DMS 273 treated with DMSO at 0.1 percent for 48 hours (cell line): ENCODE measurements around the gene TSC2.
"Not testable (repeated sequence)": the region's sequence is repeated elsewhere in the genome, so short reads cannot be mapped to it uniquely, and the experiment has no call there.

Experiments used
- DNase-seq: peaks from one replicate; lab custom pipeline; 2025; lab: John Stamatoyannopoulos, UW

TSC2 gene

DNA sequence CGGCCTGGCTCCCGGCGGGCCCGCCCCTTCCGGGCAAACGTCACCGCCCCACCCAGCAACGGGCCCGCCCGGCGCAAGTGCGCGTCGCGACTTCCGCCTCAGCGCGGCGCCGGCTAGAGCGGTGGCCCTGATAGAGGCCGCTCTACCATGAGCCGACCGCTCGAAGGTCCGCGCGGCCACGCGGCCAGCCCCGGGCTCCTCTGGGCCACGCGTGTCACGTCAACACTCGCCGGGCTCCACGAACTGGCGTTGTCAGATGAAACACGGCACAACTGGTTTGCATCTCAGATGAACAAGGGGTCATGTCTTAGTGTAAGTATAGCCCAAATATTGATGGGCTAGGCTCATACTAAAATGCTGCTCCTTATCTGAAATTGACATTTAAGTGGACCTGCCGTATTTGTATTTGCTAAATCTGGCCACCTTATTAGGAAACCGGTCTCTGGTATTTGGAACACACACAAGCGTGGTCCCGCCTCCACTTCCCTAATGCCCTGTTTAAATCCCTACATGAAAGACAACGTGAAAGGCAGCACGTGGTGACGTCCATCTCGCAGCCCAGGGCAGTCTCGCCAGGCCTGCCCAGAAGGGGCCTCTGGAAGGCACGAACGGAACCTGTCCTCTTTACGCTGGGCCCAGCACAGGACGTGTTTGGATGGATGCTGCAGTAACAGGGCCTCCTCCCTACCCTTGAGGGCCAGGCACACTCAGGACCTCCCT lies 37.8 kb upstream of the TSC2 start, which contains the start of gene ZNF598:
TSS of gene ZNF598 (minus strand) at position 31 of the 720 bp plus-strand sequence.
- peak; percentile 27 for DNase-seq

- DNase-seq = not testable (repeated sequence)
These were observed 36.1 kb upstream of the TSC2 start for GRCh38 chr16:2011726-2012125.

DNA sequence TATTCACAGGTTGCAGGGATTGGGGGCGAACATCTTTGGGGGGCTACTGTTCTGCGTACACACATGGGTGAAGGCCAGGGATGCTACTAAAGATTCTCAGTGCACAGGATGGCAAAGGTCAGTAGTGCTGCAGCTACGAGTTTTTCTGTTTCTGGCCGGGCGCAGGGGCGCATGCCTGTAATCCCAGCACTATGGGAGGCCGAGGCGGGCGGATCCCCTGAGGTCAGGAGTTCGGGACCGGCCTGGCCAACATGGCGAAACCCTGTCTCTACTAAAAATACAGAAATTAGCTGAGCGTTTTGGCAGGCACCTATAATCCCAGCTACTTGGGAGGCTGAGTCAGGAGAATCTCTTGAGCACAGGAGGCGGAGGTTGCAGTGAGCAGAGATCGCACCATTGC lies 34.3 kb upstream of the TSC2 start:
- DNase-seq = no peak

DNA sequence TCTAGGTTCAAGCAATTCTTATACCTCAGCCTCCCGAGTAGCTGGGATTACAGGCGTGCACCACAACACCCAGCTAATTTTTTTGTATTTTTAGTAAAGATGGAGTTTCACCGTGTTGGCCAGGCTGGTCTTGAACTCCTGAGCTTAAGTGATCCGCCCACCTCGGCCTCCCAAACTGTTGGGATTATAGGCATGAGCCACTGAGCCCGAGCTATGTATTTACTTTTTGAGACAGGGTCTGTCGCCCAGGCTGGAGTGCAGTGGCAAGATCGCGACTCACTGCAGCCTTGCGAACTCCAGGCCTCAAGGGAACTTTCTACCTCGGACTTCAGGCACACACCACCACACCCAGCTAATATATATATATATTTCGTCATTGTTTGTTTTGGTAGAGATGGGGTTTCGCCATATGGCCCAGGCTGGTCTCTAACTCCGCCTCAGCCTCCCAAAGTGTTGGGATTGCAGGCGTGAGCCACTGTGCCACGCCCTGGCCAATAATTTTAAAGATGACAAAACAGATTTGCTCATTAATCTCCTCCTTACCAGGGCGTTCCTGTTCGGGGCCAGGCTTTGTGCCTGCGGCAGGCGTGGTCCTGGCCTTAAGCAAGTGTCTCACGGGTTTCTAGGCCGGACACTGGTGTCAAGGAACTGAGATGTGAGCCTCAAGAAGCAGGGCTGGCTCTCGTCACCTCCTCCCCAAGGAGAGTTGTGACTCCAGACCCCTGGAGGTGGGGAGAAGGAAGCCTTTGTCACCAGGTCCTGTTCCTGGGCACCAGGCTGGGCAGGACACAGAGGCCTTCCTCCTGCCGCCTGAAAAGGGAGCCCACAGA lies 32.5 kb upstream of the TSC2 start:
- DNase-seq = peak; percentile 55

GRCh38 chr16:2015947-2016208 lies 31.9 kb upstream of the TSC2 start:
- no peak for DNase-seq

DNA sequence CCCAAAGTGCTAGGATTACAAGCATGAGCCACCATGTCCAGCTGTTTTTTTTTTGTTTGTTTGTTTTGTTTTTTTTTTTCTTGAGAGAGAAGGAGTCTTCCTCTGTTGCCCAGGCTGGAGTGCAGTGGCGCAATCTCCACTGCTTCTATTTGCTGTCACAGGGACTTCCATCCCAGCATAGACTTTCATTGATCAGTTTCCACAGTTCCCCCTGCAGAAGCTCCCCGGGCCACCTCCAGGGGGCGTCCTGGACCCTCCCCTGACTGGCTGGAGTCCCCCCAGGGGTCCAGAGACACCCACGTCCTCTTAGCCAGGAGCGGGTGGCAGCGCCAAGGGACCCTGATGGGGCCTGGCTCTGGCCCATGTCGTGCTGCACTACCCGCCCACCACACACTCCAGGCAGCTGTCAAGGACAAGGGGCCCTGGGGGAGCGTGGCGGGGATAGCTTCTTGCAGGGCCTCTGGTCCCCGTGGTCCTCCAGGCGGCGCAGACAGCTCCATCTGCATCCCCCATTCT lies 31.3 kb upstream of the TSC2 start:
- DNase-seq = no peak

DNA sequence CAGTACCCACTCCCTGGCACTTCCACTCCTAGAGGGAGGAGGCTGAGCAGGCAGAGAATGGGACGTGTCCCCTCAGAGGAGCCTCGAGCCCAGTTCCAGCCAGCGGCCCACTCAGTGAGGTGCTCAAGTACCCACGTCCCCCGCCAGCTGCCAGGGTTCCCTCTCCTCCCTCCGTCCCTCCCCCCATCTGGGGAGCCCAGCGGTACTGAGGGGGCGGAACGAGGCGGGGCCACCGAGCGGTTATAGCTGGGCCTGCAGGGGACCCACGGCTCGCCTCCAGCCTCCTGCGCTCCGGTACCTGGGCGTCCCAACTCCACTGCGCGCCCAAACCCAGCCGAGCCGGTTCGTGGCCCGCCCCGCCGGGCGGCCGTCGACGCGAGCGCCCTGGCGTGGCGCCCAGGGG lies 28.3 kb upstream of the TSC2 start, which contains the start of gene NPW:
TSS of gene NPW (plus strand) at position 268 of the 403 bp plus-strand sequence.
- DNase-seq = no peak

DNA sequence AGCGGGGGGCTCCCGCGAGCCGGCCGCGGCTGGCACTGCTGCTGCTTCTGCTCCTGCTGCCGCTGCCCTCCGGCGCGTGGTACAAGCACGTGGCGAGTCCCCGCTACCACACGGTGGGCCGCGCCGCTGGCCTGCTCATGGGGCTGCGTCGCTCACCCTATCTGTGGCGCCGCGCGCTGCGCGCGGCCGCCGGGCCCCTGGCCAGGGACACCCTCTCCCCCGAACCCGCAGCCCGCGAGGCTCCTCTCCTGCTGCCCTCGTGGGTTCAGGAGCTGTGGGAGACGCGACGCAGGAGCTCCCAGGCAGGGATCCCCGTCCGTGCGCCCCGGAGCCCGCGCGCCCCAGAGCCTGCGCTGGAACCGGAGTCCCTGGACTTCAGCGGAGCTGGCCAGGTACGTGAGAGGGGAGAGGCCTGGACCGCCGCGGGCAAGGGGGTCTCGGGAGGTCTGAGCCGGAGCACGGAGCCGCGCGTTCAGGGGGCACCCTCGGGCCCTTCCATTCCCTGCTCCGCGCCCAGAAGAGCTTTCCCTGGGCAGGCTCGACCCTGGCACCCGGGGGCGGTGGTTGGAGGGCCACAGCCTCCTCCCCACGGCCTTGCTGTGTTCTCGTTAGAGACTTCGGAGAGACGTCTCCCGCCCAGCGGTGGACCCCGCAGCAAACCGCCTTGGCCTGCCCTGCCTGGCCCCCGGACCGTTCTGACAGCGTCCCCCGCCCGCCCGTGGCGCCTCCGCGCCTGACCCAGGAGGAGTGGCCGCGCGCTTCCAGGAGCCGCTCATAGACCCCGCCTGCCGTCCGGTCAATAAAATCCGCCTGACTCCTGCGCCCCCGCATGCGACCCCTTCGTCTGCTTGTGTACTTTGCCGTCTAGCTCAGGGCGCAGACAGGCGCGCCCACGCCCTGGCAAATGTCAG lies 27.6 kb upstream of the TSC2 start:
- no peak for DNase-seq

DNA sequence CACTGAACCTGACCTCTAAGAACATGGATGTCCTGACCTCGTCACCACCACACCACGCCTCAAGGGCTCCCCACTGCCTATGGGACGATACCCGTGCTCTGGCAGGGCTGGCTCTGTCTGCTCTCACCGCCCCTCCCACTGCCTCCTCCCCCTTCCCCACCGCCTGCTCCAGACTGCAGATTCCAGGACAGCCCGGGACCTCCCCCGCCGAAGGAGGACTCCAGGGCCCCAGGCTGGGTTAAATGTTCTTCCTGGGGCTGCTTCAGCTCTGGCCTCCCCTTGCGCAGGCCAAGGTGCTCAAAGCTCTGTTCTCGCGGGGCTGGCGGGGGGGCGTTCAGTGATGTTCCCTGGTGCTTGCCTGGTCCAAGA lies 25.1 kb upstream of the TSC2 start:
- DNase-seq = no peak

GRCh38 chr16:2023092-2024031 lies 24.4 kb upstream of the TSC2 start:
- DNase-seq = peak; percentile 61

GRCh38 chr16:2024032-2024420 lies 23.8 kb upstream of the TSC2 start:
- no peak for DNase-seq

GRCh38 chr16:2025251-2025650 lies 22.5 kb upstream of the TSC2 start:
- DNase-seq = no peak

- DNase-seq = no peak
These were observed 21.8 kb upstream of the TSC2 start for GRCh38 chr16:2025878-2026460.

DNA sequence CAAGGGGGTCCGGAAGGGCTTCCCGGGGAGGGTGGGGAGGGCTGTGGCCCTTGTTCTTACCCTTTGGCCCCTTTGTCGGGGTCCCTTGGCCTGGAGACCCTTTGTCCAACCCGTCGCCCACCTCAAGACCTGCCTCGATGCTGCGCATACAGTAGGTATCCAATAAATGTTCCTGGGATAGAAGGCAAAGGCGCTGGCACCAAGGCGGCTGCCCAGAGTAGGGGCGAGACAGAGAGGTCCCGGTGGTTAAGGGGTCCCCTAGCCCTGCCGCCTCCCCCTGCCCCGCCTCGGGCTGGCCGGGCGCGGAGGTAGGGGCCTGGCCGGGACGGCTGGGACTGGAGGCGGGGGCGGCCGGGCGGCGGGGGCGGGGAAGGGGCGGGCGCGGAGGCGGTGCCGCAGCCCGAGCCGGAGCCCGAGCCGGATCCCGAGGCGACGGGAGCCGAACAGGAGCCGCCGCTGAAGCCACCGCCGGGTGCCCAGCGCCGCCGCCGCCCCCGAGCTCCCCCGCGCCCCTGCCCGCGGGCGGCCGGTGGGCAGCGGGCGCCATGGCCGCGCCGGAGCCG lies 21.2 kb upstream of the TSC2 start, which contains the start of gene NHERF2:
TSS of gene NHERF2 (plus strand) at position 442 of the 563 bp plus-strand sequence. CDS start at position 546, 104 bp downstream.
- DNase-seq = no peak

- no peak for DNase-seq
These were observed 20.5 kb upstream of the TSC2 start for GRCh38 chr16:2027024-2028010.

- DNase-seq = no peak
These were observed 19.6 kb upstream of the TSC2 start for GRCh38 chr16:2028146-2028545.

- DNase-seq = no peak
These were observed 19.1 kb upstream of the TSC2 start for GRCh38 chr16:2028620-2029220.

DNA sequence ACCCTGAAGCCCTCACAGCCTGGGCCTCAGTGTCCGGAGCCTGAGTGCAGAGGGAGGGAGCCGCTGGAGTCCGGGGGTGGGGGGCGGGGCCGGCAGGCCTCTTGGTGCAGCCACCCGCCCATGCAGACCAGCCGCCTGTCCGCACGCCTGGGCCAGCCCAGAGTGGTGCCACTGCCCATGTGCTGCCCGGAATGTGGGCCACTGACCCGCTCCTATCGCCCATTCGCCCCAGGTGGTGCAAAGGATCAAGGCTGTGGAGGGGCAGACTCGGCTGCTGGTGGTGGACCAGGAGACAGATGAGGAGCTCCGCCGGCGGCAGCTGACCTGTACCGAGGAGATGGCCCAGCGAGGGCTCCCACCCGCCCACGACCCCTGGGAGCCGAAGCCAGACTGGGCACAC lies 18.4 kb upstream of the TSC2 start:
- no peak for DNase-seq

- DNase-seq = no peak
These were observed 17.7 kb upstream of the TSC2 start for GRCh38 chr16:2030036-2030435.
